ENCODE results near the gene MSH5. TPM values are rescaled to one million over a fixed set of nuclear protein-coding genes. Genes with fewer than 3 reads are reported as not detected.

The MSH5 gene
- total RNA-seq, 1 donor from 2014 or later = 50.9 TPM

GRCh38 chr6:31701666-31702404 is 38.0 kb upstream of the MSH5 start:
- Mint-ChIP-seq H3K27me3 (ENCODE audit: insufficient read depth, low read depth) (peaks cover 2% of the 10 kb centered on the region), H3K27ac (peak overlapping the region; percentile 98), H3K4me3 (peak overlapping the region; percentile 99), H3K4me1 (peaks cover 19% of the 10 kb centered on the region), H3K36me3 (peaks cover 9% of the 10 kb centered on the region), H3K9me3 (no peaks in the 10 kb centered on the region)
- no peaks in the 10 kb centered on the region for H3F3A ChIP-seq (ENCODE audit: low read depth)
- peak overlapping the region; percentile 62 for H3K9ac ChIP-seq
- H3K9me3 ChIP-seq (ENCODE audit: low read depth) = no peaks in the 10 kb centered on the region
- H3K4me1 ChIP-seq = no peaks in the 10 kb centered on the region
- peak overlapping the region; percentile 83 for H3K4me3 ChIP-seq
- TF ChIP-seq EZH2phosphoT487 (IDR thresholded peaks at IDR 0.05) (no peak), CTCF (IDR thresholded peaks at IDR 0.05) (no peak), EZH2 (IDR thresholded peaks at IDR 0.05) (no peak)
- no peak overlapping the region for H3K27ac ChIP-seq
- peaks cover 32% of the 10 kb centered on the region for H3K79me2 ChIP-seq (ENCODE audit: low read depth)
- H3K4me2 ChIP-seq = peak overlapping the region; percentile 87
- no peaks in the 10 kb centered on the region for H3K27me3 ChIP-seq
- H4K20me1 ChIP-seq (ENCODE audit: low read depth) = no peaks in the 10 kb centered on the region
- H2AFZ ChIP-seq (replicated peaks) = no peak overlapping the region
- no peak for DNase-seq (ENCODE audit: low spot score)
- no peaks in the 10 kb centered on the region for H3K36me3 ChIP-seq

GRCh38 chr6:31702405-31702818 is 37.4 kb upstream of the MSH5 start:
- Histone ChIP-seq H2AFZ (replicated peaks) (peak overlapping the region; percentile 80), H3K4me3 (peak overlapping the region; percentile 83), H3K27me3 (no peaks in the 10 kb centered on the region), H3K79me2 (ENCODE audit: low read depth) (peaks cover 32% of the 10 kb centered on the region), H3K4me1 (no peaks in the 10 kb centered on the region), H3K4me2 (peak overlapping the region; percentile 87), H3F3A (ENCODE audit: low read depth) (no peaks in the 10 kb centered on the region), H3K9ac (peak overlapping the region; percentile 62), H3K9me3 (ENCODE audit: low read depth) (no peaks in the 10 kb centered on the region), H3K36me3 (no peaks in the 10 kb centered on the region), H3K27ac (no peak overlapping the region), H4K20me1 (ENCODE audit: low read depth) (no peaks in the 10 kb centered on the region)
- Mint-ChIP-seq H3K9me3 (no peaks in the 10 kb centered on the region), H3K4me3 (peak overlapping the region; percentile 99), H3K4me1 (peaks cover 19% of the 10 kb centered on the region), H3K27ac (peak overlapping the region; percentile 98), H3K36me3 (peaks cover 6% of the 10 kb centered on the region), H3K27me3 (ENCODE audit: insufficient read depth, low read depth) (peaks cover 4% of the 10 kb centered on the region)
- TF ChIP-seq EZH2phosphoT487 (IDR thresholded peaks at IDR 0.05) = no peak
- TF ChIP-seq CTCF (IDR thresholded peaks at IDR 0.05) = no peak
- no peak for TF ChIP-seq EZH2 (IDR thresholded peaks at IDR 0.05)
- DNase-seq (ENCODE audit: low spot score) = no peak

GRCh38 chr6:31702819-31703716 is 36.7 kb upstream of the MSH5 start, which contains the start of gene ABHD16A:
Gene ABHD16A, minus strand, starts transcription at chr6:31703324. Its CDS starts 43 bp downstream, at chr6:31703281.
- DNase-seq (ENCODE audit: low spot score) = peak; percentile 97
- peaks cover 32% of the 10 kb centered on the region for H3K79me2 ChIP-seq (ENCODE audit: low read depth)
- H3K36me3 Mint-ChIP-seq = peaks cover 2% of the 10 kb centered on the region
- H3K27ac ChIP-seq = peak within 1 kb of the TSS; percentile 68
- no peaks in the 10 kb centered on the region for H3K9me3 ChIP-seq (ENCODE audit: low read depth)
- H3K27me3 ChIP-seq = no peaks in the 10 kb centered on the region
- H3K9me3 Mint-ChIP-seq = no peaks in the 10 kb centered on the region
- TF ChIP-seq EZH2phosphoT487 (IDR thresholded peaks at IDR 0.05) (no peak), CTCF (IDR thresholded peaks at IDR 0.05) (no peak), EZH2 (IDR thresholded peaks at IDR 0.05) (no peak)
- H3K27ac Mint-ChIP-seq = peak within 1 kb of the TSS; percentile 98
- no peaks in the 10 kb centered on the region for H4K20me1 ChIP-seq (ENCODE audit: low read depth)
- no peaks in the 10 kb centered on the region for H3F3A ChIP-seq (ENCODE audit: low read depth)
- peak within 1 kb of the TSS; percentile 62 for H3K9ac ChIP-seq
- no peaks in the 10 kb centered on the region for H3K36me3 ChIP-seq
- peaks cover 19% of the 10 kb centered on the region for H3K4me1 Mint-ChIP-seq
- H3K4me2 ChIP-seq = peak within 1 kb of the TSS; percentile 87
- H3K4me3 Mint-ChIP-seq = peak within 1 kb of the TSS; percentile 99
- peaks cover 4% of the 10 kb centered on the region for H3K27me3 Mint-ChIP-seq (ENCODE audit: insufficient read depth, low read depth)
- no peaks in the 10 kb centered on the region for H3K4me1 ChIP-seq
- peak within 1 kb of the TSS; percentile 80 for H2AFZ ChIP-seq (replicated peaks)
- peak within 1 kb of the TSS; percentile 83 for H3K4me3 ChIP-seq

Measured in neural progenitor cell (in vitro differentiated cells).